ENCODE data around the gene SEMA6B.

DNA sequence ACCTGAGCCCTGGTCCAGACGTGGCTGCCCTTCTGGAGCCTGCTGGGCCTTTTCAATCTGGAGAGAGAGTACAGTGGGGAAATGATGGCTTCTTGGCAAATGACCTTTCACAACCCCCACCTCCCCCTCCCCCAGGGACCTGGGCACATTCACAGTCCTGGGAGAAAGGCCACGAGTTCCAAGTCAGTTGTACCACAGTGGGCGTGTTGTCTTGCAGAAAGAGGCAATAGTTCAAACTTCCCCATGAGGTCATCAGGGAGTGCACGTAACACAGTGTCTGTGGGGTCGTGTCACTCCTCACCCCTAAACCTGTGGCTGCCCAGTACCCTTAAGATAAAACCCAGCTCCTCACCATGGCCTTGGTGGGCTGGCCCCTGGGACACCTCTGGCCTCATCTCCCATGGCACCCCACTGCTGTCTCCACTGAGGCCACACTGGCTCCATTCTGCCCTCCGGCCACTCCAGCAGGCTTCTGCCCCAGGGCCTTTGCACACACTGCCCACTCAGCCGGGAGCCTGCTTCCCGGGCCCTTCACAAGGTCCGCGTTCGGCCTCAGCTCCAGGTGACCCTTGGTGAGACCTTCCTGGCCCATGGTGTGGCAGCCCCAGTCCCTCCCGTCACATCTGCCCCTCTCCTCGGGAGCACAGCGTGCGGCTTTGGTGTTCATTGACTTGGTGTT lies 54.5 kb downstream of the SEMA6B start:
- TF ChIP-seq CTCF (IDR thresholded peaks at IDR 0.05) (no peak), POLR2A (IDR thresholded peaks at IDR 0.05) (no peak)

Data from heart left ventricle (tissue), 13 donors.